Measurements from ENCODE around the gene XIST. TPM values are rescaled to one million over a fixed set of nuclear protein-coding genes. Genes with fewer than 3 reads are reported as not detected.
"Not testable (repeated sequence)": the region's sequence is repeated elsewhere in the genome, so short reads cannot be mapped to it uniquely, and the experiment has no call there.

XIST gene
- 100 to 1,000 TPM in 1 of 2 donors, under 1 TPM in 1; 0.09 to 371 TPM for total RNA-seq

GRCh38 chrX:73852467-73852866 is at the start of gene XIST:
XIST (minus strand) TSS chrX:73852714.
- Mint-ChIP-seq H3K27ac (no peak within 1 kb of the TSS), H3K9me3 (peaks cover 0 to 3% of the 10 kb centered on the region in 2 donors), H3K4me3 (peak within 1 kb of the TSS in 1 of 2 donors; percentile 84), H3K36me3 (ENCODE audit: insufficient read depth in 2 of 2) (peaks cover 0 to 24% of the 10 kb centered on the region in 2 donors), H3K4me1 (ENCODE audit: low read depth) (peaks cover 14% of the 10 kb centered on the region), H3K27me3 (ENCODE audit: low read depth) (no peaks in the 10 kb centered on the region)
- DNase-seq (peak in 1 of 2 donors; percentile 72), ATAC-seq (replicated peaks in 1 of 2) (peak in 1 of 2 donors; percentile 6)

DNA sequence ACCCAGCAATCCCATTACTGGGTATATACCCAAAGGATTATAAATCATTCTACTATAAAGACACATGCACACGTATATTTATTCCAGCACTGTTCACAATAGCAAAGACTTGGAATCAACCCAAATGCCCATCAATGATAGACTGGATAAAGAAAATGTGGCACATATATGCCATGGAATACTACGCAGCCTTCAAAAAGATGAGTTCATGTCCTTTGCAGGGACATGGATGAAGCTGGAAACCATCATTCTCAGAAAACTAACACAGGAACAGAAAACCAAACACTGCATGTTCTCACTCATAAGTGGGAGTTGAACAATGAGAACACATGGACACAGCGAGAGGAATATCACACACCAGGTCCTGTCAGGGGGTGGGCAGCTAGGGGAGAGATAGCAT is 45.8 kb upstream of the XIST start:
- H3K27me3 Mint-ChIP-seq (ENCODE audit: low read depth) = peaks cover 34% of the 10 kb centered on the region
- H3K4me1 Mint-ChIP-seq (ENCODE audit: low read depth); H3K36me3 Mint-ChIP-seq (ENCODE audit: insufficient read depth in 2 of 2); DNase-seq; ATAC-seq (replicated peaks in 1 of 2); H3K4me3 Mint-ChIP-seq; H3K27ac Mint-ChIP-seq: not testable (repeated sequence)
- peaks cover 7 to 15% of the 10 kb centered on the region in 2 donors for H3K9me3 Mint-ChIP-seq

GRCh38 chrX:73892515-73893090 is 40.1 kb upstream of the XIST start:
- not testable (repeated sequence) for H3K36me3 Mint-ChIP-seq (ENCODE audit: insufficient read depth in 2 of 2); H3K27ac Mint-ChIP-seq; ATAC-seq (replicated peaks in 1 of 2); H3K4me1 Mint-ChIP-seq (ENCODE audit: low read depth)
- peaks cover 7 to 15% of the 10 kb centered on the region in 2 donors for H3K9me3 Mint-ChIP-seq
- H3K4me3 Mint-ChIP-seq = peak overlapping the region in 1 of 2 donors; percentile 59
- peak; percentile 0 to 46 for DNase-seq
- peaks cover 39% of the 10 kb centered on the region for H3K27me3 Mint-ChIP-seq (ENCODE audit: low read depth)

GRCh38 chrX:73882260-73882659 is 29.7 kb upstream of the XIST start:
- not testable (repeated sequence) for DNase-seq; H3K4me3 Mint-ChIP-seq; H3K9me3 Mint-ChIP-seq; ATAC-seq (replicated peaks in 1 of 2); H3K4me1 Mint-ChIP-seq (ENCODE audit: low read depth); H3K27ac Mint-ChIP-seq
- peaks cover 3 to 15% of the 10 kb centered on the region in 2 donors for H3K36me3 Mint-ChIP-seq (ENCODE audit: insufficient read depth in 2 of 2)
- H3K27me3 Mint-ChIP-seq (ENCODE audit: low read depth) = peaks cover 14% of the 10 kb centered on the region

GRCh38 chrX:73877687-73878086 is 25.2 kb upstream of the XIST start:
- ATAC-seq (replicated peaks in 1 of 2) = no peak
- peaks cover 20% of the 10 kb centered on the region for H3K27me3 Mint-ChIP-seq (ENCODE audit: low read depth)
- no peaks in the 10 kb centered on the region for H3K4me1 Mint-ChIP-seq (ENCODE audit: low read depth)
- H3K36me3 Mint-ChIP-seq (ENCODE audit: insufficient read depth in 2 of 2) = peaks cover 3 to 15% of the 10 kb centered on the region in 2 donors
- no peak overlapping the region for H3K27ac Mint-ChIP-seq
- H3K9me3 Mint-ChIP-seq = peaks cover 3 to 8% of the 10 kb centered on the region in 2 donors
- DNase-seq = no peak
- H3K4me3 Mint-ChIP-seq = no peak overlapping the region

GRCh38 chrX:73876911-73877310 is 24.4 kb upstream of the XIST start:
- Mint-ChIP-seq H3K36me3 (ENCODE audit: insufficient read depth in 2 of 2) (peaks cover 3 to 15% of the 10 kb centered on the region in 2 donors), H3K9me3 (peaks cover 3 to 8% of the 10 kb centered on the region in 2 donors), H3K27ac (no peak overlapping the region), H3K27me3 (ENCODE audit: low read depth) (peaks cover 20% of the 10 kb centered on the region), H3K4me3 (no peak overlapping the region), H3K4me1 (ENCODE audit: low read depth) (peaks cover 3% of the 10 kb centered on the region)
- ATAC-seq (replicated peaks in 1 of 2) (no peak), DNase-seq (no peak)

DNA sequence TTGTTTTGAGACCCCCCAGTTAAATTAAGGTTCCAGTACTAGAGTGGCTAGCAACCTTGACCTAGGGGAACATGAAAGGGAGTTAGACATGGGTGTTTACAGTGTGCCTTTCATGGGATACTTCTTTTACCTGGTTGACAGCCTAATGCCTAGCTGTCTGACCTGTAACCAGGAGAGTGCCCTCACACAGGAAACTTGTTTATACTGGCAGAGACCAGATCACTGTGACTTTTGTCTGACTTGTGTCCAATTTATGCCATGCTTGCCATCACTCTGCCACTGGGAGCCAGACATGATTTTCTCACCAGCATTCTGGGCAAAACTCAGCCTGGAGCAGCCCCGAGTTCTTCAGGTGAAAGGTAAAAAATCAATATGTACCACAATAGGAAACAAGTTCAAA is 16.4 kb upstream of the XIST start:
- peaks cover 5% of the 10 kb centered on the region for H3K4me1 Mint-ChIP-seq (ENCODE audit: low read depth)
- no peak overlapping the region for H3K4me3 Mint-ChIP-seq

GRCh38 chrX:73867144-73867543 is 14.6 kb upstream of the XIST start:
- DNase-seq (no peak), ATAC-seq (replicated peaks in 1 of 2) (no peak)
- peaks cover 4% of the 10 kb centered on the region for H3K4me1 Mint-ChIP-seq (ENCODE audit: low read depth)
- peaks cover 21% of the 10 kb centered on the region for H3K27me3 Mint-ChIP-seq (ENCODE audit: low read depth)
- H3K27ac Mint-ChIP-seq = no peak overlapping the region
- no peaks in the 10 kb centered on the region for H3K9me3 Mint-ChIP-seq
- H3K36me3 Mint-ChIP-seq (ENCODE audit: insufficient read depth in 2 of 2) = no peaks in the 10 kb centered on the region
- no peak overlapping the region for H3K4me3 Mint-ChIP-seq

More for the DNA sequence above, 16.4 kb upstream of the XIST start:
- Mint-ChIP-seq H3K27ac (no peak overlapping the region), H3K36me3 (ENCODE audit: insufficient read depth in 2 of 2) (no peaks in the 10 kb centered on the region), H3K27me3 (ENCODE audit: low read depth) (peaks cover 21% of the 10 kb centered on the region), H3K9me3 (no peaks in the 10 kb centered on the region)
- ATAC-seq (replicated peaks in 1 of 2) (no peak), DNase-seq (no peak)

DNA sequence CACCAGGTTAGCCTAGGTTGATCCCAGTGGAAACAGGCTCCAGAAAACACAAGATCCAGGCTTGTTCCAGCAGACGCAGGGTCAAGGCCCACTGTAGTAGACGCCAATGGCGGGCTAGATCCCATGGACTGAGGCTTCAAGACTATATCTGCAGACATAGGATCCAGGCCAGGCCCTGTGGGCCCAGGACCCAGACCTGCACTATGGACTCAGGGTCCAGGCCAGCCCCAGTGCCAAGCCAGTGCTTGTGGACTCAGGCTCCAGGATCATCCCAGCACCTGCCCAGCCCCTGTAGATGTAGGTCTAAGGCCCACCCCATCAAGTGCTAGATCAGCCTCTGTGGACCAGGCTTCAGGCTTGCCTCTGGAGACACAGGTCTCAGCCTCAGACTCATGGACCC is 11.3 kb upstream of the XIST start:
- DNase-seq = no peak
- no peak overlapping the region for H3K27ac Mint-ChIP-seq
- no peak for ATAC-seq (replicated peaks in 1 of 2)
- H3K27me3 Mint-ChIP-seq (ENCODE audit: low read depth) = peaks cover 21% of the 10 kb centered on the region
- peaks cover 0 to 6% of the 10 kb centered on the region in 2 donors for H3K9me3 Mint-ChIP-seq
- H3K36me3 Mint-ChIP-seq (ENCODE audit: insufficient read depth in 2 of 2) = peaks cover 0 to 4% of the 10 kb centered on the region in 2 donors
- H3K4me3 Mint-ChIP-seq = no peak overlapping the region
- H3K4me1 Mint-ChIP-seq (ENCODE audit: low read depth) = no peaks in the 10 kb centered on the region

DNA sequence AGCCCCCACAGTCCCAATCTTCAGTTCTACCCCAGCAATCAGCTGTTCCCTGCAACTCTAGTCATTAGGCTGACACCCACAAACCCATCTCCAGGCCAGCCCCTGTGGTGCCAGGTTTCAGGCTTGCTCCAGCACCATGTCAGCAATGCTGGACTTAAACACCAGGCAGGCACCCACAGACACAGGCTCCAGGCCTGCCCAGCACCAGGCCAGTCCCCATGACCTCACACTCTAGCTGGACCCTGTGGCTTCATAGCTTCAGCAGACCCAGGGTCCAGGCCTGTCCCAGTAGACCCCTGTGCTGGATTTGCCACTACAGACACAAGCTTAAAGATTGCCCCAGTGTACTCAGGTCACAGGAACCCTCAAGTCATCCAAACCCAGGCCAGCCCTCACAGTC is 10.8 kb upstream of the XIST start:
- ATAC-seq (replicated peaks in 1 of 2) = no peak
- H3K4me3 Mint-ChIP-seq = no peak overlapping the region
- peaks cover 21% of the 10 kb centered on the region for H3K27me3 Mint-ChIP-seq (ENCODE audit: low read depth)
- H3K36me3 Mint-ChIP-seq (ENCODE audit: insufficient read depth in 2 of 2) = peaks cover 0 to 4% of the 10 kb centered on the region in 2 donors
- peaks cover 0 to 6% of the 10 kb centered on the region in 2 donors for H3K9me3 Mint-ChIP-seq
- H3K27ac Mint-ChIP-seq = no peak overlapping the region
- no peak for DNase-seq
- H3K4me1 Mint-ChIP-seq (ENCODE audit: low read depth) = no peaks in the 10 kb centered on the region

GRCh38 chrX:73859622-73860021 is 7.1 kb upstream of the XIST start:
- Mint-ChIP-seq H3K36me3 (ENCODE audit: insufficient read depth in 2 of 2) (peaks cover 0 to 4% of the 10 kb centered on the region in 2 donors), H3K4me1 (ENCODE audit: low read depth) (no peaks in the 10 kb centered on the region), H3K27me3 (ENCODE audit: low read depth) (no peaks in the 10 kb centered on the region), H3K4me3 (no peak overlapping the region), H3K9me3 (peaks cover 0 to 6% of the 10 kb centered on the region in 2 donors), H3K27ac (no peak overlapping the region)
- no peak for DNase-seq
- ATAC-seq (replicated peaks in 1 of 2) = no peak

GRCh38 chrX:73855546-73855945 is 3.0 kb upstream of the XIST start:
- Mint-ChIP-seq H3K36me3 (ENCODE audit: insufficient read depth in 2 of 2) (peaks cover 0 to 15% of the 10 kb centered on the region in 2 donors), H3K27me3 (ENCODE audit: low read depth) (no peaks in the 10 kb centered on the region), H3K4me3 (no peak overlapping the region), H3K9me3 (peaks cover 3 to 6% of the 10 kb centered on the region in 2 donors), H3K27ac (no peak overlapping the region), H3K4me1 (ENCODE audit: low read depth) (no peaks in the 10 kb centered on the region)
- DNase-seq (peak; percentile 41 to 61), ATAC-seq (replicated peaks in 1 of 2) (peak in 1 of 2 donors; percentile 45)

DNA sequence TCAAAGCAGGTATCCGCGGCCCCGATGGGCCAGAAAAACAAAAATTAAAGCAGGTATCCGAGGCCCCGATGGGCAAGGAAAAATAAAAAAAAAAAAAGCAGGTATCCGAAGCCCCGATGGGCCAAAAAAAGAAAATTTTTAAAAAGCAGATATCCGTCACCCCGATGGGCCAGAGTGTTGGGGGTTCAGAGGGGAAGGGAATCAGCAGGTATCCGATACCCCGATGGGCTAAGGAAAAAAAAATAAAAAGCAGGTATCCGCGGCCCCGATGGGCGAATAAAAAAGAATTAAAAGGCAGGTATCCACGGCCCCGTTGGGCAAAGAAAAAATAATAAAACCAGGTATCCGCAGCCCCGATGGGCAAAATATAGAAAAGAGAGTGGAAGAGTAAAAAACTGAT is 492 bp downstream of the XIST start:
- Mint-ChIP-seq H3K27me3 (ENCODE audit: low read depth) (no peaks in the 10 kb centered on the region), H3K36me3 (ENCODE audit: insufficient read depth in 2 of 2) (peaks cover 0 to 24% of the 10 kb centered on the region in 2 donors), H3K4me3 (peak overlapping the region in 1 of 2 donors; percentile 84), H3K9me3 (peaks cover 0 to 3% of the 10 kb centered on the region in 2 donors), H3K27ac (no peak overlapping the region), H3K4me1 (ENCODE audit: low read depth) (peaks cover 14% of the 10 kb centered on the region)
- DNase-seq = no peak
- no peak for ATAC-seq (replicated peaks in 1 of 2)
